ENCODE data around the gene FAM124B. TPM values are rescaled to one million over a fixed set of nuclear protein-coding genes. Genes with fewer than 3 reads are reported as not detected.

The FAM124B gene
- polyA plus RNA-seq, 1 of the 3 experiments (the other 2 are of a cell fraction) = not detected

GRCh38 chr2:224433442-224433841 lies 31.5 kb upstream of the FAM124B start:
- Histone ChIP-seq H3K4me2 (no peak overlapping the region), H3K9ac (no peak overlapping the region), H2AFZ (ENCODE audit: low read depth) (no peak overlapping the region), H3K27me3 (ENCODE audit: insufficient read depth) (no peaks in the 10 kb centered on the region; the same call in 1 of the 2 replicates), H3K4me3 (ENCODE audit: low read depth in 2 of 2, low read length in 1 of 2) (no peak overlapping the region), H3K79me2 (ENCODE audit: insufficient read depth) (no peaks in the 10 kb centered on the region), H3K36me3 (replicated peaks in 1 of 2; ENCODE audit: control insufficient read depth in 1 of 2, insufficient read depth in 2 of 2, low read length in 1 of 2) (no peaks in the 10 kb centered on the region), H3K9me3 (no peaks in the 10 kb centered on the region), H3K4me1 (ENCODE audit: control insufficient read depth in 1 of 2, insufficient read depth in 2 of 2, low read depth in 1 of 2, low read length in 1 of 2) (no peaks in the 10 kb centered on the region), H3F3A (replicated peaks; ENCODE audit: insufficient read depth) (no peaks in the 10 kb centered on the region), H3K27ac (ENCODE audit: low read depth in 2 of 2, low read length in 1 of 2) (no peak overlapping the region), H3K9me2 (no peaks in the 10 kb centered on the region), H4K20me1 (ENCODE audit: insufficient read depth) (no peaks in the 10 kb centered on the region)
- ChIA-PET CTCF (interaction anchor here (3.4 kb wide), 1 partner anchor 16 kb away, joined by 11 read pairs; no protein-coding TSS in a partner anchor), POLR2A (no interaction called here)
- TF ChIP-seq FOSL2 (IDR thresholded peaks at IDR 0.05; ENCODE audit: borderline replicate concordance, low read depth) = no peak
- TF ChIP-seq GATA2 (CRISPR knock-in tag; IDR thresholded peaks at IDR 0.05) = no peak
- TF ChIP-seq IRF3 (IDR thresholded peaks at IDR 0.05; ENCODE audit: low read depth, low read length) = no peak
- TF ChIP-seq JUND (IDR thresholded peaks at IDR 0.05) = no peak
- no peak for TF ChIP-seq SMC3 (IDR thresholded peaks at IDR 0.05; ENCODE audit: low read depth, low read length)
- TF ChIP-seq TCF12 (IDR thresholded peaks at IDR 0.05) = no peak
- no peak for TF ChIP-seq TAF1 (IDR thresholded peaks at IDR 0.05; ENCODE audit: borderline replicate concordance, low read depth, low read length)
- TF ChIP-seq RFX5 (IDR thresholded peaks at IDR 0.05; ENCODE audit: low read length) = no peak
- TF ChIP-seq CHD2 (IDR thresholded peaks at IDR 0.05; ENCODE audit: low read length, partially characterized antibody) = no peak
- WGBS (ENCODE audit: low lambda C conversion rate) = 80% methylated on average over 10 of the region's 10 CpGs
- no peak for DNase-seq

- H3K27me3 ChIP-seq (ENCODE audit: insufficient read depth) = no peaks in the 10 kb centered on the region
- CTCF ChIA-PET = no interaction called here
- no peak overlapping the region for H3K4me3 ChIP-seq (ENCODE audit: low read depth in 2 of 2, low read length in 1 of 2)
- H2AFZ ChIP-seq (ENCODE audit: low read depth) = no peak overlapping the region
- H3K4me1 ChIP-seq (ENCODE audit: control insufficient read depth in 1 of 2, insufficient read depth in 2 of 2, low read depth in 1 of 2, low read length in 1 of 2) = no peaks in the 10 kb centered on the region
- no peak for TF ChIP-seq RFX5 (IDR thresholded peaks at IDR 0.05; ENCODE audit: low read length)
- no peak for TF ChIP-seq RXRA (IDR thresholded peaks at IDR 0.05; ENCODE audit: borderline replicate concordance, low read depth)
- no peak for TF ChIP-seq MXI1 (IDR thresholded peaks at IDR 0.05; ENCODE audit: low read depth, low read length)
- no peak for TF ChIP-seq ELF1 (IDR thresholded peaks at IDR 0.05)
- H4K20me1 ChIP-seq (ENCODE audit: insufficient read depth) = no peaks in the 10 kb centered on the region
- no peak for DNase-seq
- H3K4me2 ChIP-seq = no peak overlapping the region
- no peaks in the 10 kb centered on the region for H3K79me2 ChIP-seq (ENCODE audit: insufficient read depth)
- no peak overlapping the region for H3K9ac ChIP-seq
- no peaks in the 10 kb centered on the region for H3K9me2 ChIP-seq
- H3F3A ChIP-seq (replicated peaks; ENCODE audit: insufficient read depth) = no peaks in the 10 kb centered on the region
- H3K36me3 ChIP-seq (replicated peaks in 1 of 2; ENCODE audit: control insufficient read depth in 1 of 2, insufficient read depth in 2 of 2, low read length in 1 of 2) = no peaks in the 10 kb centered on the region
- POLR2A ChIA-PET = no interaction called here
- WGBS (ENCODE audit: low lambda C conversion rate) = 73% methylated on average over 6 of the region's 6 CpGs
- H3K27ac ChIP-seq (ENCODE audit: low read depth in 2 of 2, low read length in 1 of 2) = no peak overlapping the region
- no peaks in the 10 kb centered on the region for H3K9me3 ChIP-seq
Observed at GRCh38 chr2:224432003-224432579, 30.2 kb upstream of the FAM124B start.

- ChIA-PET POLR2A (no interaction called here), CTCF (no interaction called here)
- WGBS (ENCODE audit: low lambda C conversion rate) = 14% methylated on average over 2 of the region's 2 CpGs
- Histone ChIP-seq H3K36me3 (replicated peaks in 1 of 2; ENCODE audit: control insufficient read depth in 1 of 2, insufficient read depth in 2 of 2, low read length in 1 of 2) (no peaks in the 10 kb centered on the region), H3K9ac (no peak overlapping the region), H3K4me3 (ENCODE audit: low read depth in 2 of 2, low read length in 1 of 2) (no peak overlapping the region), H3K27me3 (ENCODE audit: insufficient read depth) (no peaks in the 10 kb centered on the region), H3K9me3 (no peaks in the 10 kb centered on the region), H3K27ac (ENCODE audit: low read depth in 2 of 2, low read length in 1 of 2) (no peak overlapping the region), H2AFZ (ENCODE audit: low read depth) (no peak overlapping the region), H4K20me1 (ENCODE audit: insufficient read depth) (no peaks in the 10 kb centered on the region), H3F3A (replicated peaks; ENCODE audit: insufficient read depth) (no peaks in the 10 kb centered on the region), H3K79me2 (ENCODE audit: insufficient read depth) (no peaks in the 10 kb centered on the region), H3K4me2 (no peak overlapping the region), H3K4me1 (ENCODE audit: control insufficient read depth in 1 of 2, insufficient read depth in 2 of 2, low read depth in 1 of 2, low read length in 1 of 2) (no peaks in the 10 kb centered on the region), H3K9me2 (no peaks in the 10 kb centered on the region)
- DNase-seq = no peak
- no peak for TF ChIP-seq GATA2 (CRISPR knock-in tag; IDR thresholded peaks at IDR 0.05)
- TF ChIP-seq TAF1 (IDR thresholded peaks at IDR 0.05; ENCODE audit: borderline replicate concordance, low read depth, low read length) = no peak
Observed at GRCh38 chr2:224429441-224429810, 27.5 kb upstream of the FAM124B start.
